ENCODE measurements around the gene DDX43.

The DDX43 gene

DNA sequence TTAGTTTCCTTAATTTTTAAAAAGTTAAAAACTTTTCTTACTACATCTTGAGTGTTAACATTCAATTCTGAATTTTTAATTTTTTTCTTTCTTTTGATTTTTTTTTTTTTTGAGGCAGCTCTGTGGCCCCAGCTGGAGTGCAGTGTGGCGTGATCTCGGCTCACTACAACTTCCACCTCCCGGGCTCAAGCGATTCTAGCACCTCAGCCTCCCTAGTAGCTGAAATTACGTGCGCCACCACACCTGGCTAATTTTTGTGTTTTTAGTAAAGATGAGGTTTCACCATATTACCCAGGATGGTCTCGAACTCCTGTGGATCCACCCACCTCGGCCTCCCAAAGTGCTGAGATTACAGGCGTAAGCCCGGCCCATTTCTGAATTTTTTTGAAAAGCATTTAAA, 1.2 kb downstream of the DDX43 start:
- ChIA-PET POLR2A (no interaction called here), CTCF (interaction anchor here (1.4 kb wide), 1 partner anchor 67 kb away, joined by 3 read pairs; no protein-coding TSS in a partner anchor)
- TF ChIP-seq, protein P1, sequence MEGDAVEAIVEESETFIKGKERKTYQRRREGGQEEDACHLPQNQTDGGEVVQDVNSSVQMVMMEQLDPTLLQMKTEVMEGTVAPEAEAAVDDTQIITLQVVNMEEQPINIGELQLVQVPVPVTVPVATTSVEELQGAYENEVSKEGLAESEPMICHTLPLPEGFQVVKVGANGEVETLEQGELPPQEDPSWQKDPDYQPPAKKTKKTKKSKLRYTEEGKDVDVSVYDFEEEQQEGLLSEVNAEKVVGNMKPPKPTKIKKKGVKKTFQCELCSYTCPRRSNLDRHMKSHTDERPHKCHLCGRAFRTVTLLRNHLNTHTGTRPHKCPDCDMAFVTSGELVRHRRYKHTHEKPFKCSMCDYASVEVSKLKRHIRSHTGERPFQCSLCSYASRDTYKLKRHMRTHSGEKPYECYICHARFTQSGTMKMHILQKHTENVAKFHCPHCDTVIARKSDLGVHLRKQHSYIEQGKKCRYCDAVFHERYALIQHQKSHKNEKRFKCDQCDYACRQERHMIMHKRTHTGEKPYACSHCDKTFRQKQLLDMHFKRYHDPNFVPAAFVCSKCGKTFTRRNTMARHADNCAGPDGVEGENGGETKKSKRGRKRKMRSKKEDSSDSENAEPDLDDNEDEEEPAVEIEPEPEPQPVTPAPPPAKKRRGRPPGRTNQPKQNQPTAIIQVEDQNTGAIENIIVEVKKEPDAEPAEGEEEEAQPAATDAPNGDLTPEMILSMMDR (IDR thresholded peaks at IDR 0.05; ENCODE audit: control extremely low read depth, extremely low read depth, low read depth, missing control alignments) = no peak
- no peak for DNase-seq (ENCODE audit: extremely low spot score)

DNA sequence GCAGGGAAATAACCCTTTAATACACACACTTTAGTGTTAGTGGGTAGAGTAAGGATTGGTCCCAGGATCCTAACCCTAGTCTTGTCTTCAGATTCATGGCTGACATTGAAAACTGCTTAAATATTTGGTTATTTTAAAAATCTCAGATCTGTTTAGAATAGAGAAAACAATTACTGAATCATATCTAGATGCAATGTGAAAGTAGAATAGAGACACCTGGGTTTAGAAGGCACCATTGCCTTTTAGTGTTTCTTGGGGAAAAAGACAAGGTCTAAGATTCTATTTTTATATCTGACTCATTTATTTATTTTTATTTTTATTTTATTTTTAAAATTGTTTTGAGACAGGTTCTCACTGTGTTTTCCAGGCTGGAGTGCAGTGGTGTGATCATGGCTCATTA, 6.0 kb downstream of the DDX43 start:
- ChIA-PET POLR2A (interaction anchor here (0.6 kb wide), 1 partner anchor 10 kb away, joined by 6 read pairs; no protein-coding TSS in a partner anchor), CTCF (interaction anchor here (1.1 to 1.5 kb wide), 2 partner anchors 10 to 106 kb away, joined by 3 to 4 read pairs; no protein-coding TSS in a partner anchor)
- TF ChIP-seq, protein P1 (IDR thresholded peaks at IDR 0.05; ENCODE audit: control extremely low read depth, extremely low read depth, low read depth, missing control alignments) = no peak

DNA sequence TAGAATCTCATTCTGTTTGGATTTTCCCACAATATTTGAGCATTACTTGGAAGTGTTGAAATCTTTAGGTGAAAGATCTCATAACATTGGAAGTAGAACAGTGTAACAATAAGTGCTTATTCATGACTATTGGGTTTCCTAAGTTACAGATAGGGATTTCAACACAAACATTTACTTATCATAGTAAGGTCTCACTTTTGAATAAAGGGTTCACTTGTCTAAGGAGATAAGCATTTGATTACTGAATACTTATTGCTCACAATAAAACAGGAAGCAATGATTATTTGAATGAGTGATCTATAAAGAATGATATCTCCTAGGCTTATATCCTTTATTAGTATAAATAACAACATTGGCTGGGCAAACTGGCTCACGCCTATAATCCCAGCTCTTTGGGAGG, 14.8 kb downstream of the DDX43 start:
- CTCF ChIA-PET = no interaction called here
- POLR2A ChIA-PET = interaction anchor here (0.6 kb wide), 1 partner anchor 30 kb away, joined by 8 read pairs; no protein-coding TSS in a partner anchor
- TF ChIP-seq, protein P1 (IDR thresholded peaks at IDR 0.05; ENCODE audit: control extremely low read depth, extremely low read depth, low read depth, missing control alignments) = no peak
- DNase-seq (ENCODE audit: extremely low spot score) = no peak

More for the DNA sequence above, 6.0 kb downstream of the DDX43 start:
- no peak for DNase-seq (ENCODE audit: extremely low spot score)

DNA sequence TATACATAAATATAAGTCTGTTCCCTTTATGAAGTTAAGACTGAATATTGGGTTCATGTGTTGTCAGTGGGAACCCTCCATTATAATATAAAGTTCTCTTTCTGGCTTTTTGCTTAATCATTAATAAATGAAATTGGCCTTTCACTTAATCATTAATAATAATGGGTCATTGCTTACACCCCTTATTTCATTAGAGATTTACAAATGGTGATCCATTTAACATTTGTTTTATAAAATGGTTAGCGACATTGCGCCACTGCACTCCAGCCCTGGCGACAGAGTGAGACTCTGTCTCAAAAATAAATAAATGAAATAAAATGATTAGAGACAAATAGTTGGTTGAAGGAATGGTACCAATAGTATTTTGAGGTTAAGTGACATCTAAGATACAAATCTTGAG, 18.5 kb downstream of the DDX43 start:
- POLR2A ChIA-PET = no interaction called here
- no peak for DNase-seq (ENCODE audit: extremely low spot score)
- TF ChIP-seq, protein P1 (IDR thresholded peaks at IDR 0.05; ENCODE audit: control extremely low read depth, extremely low read depth, low read depth, missing control alignments) = no peak
- CTCF ChIA-PET = no interaction called here

DNA sequence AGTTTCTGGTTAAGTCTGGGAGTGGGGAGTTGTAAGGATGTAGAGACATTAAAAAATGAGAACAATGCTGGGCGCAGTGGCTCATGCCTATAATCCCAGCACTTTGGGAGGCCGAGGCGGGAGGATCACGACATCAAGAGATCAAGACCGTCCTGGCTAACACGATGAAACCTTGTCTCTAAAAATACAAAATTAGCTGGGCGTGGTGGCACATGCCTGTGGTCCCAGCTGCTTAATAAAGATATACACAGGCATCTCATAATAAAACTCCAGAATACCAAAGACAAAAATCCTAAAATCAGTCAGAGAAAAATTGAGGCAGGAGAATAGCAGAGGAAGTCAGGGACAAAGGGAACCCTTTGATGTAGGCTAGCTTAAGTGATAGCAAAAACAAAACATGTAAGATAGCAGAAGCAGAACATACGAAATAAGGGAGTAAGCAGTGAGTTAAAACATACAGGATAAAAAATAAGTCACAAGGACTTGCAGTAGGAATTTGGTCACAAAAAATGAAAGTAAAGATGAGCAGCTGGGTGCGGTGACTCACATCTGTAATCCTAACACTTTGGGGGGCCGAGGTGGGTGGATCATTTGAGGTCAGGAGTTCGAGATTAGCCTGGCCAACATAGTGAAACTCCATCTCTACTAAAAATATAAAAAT, 23.6 kb downstream of the DDX43 start:
- DNase-seq (ENCODE audit: extremely low spot score) = no peak
- TF ChIP-seq, protein P1 (IDR thresholded peaks at IDR 0.05; ENCODE audit: control extremely low read depth, extremely low read depth, low read depth, missing control alignments) = no peak
- POLR2A ChIA-PET = no interaction called here
- CTCF ChIA-PET = interaction anchor here (1.0 to 1.6 kb wide), 2 partner anchors 20 to 29 kb away, joined by 3 read pairs; no protein-coding TSS in a partner anchor

DNA sequence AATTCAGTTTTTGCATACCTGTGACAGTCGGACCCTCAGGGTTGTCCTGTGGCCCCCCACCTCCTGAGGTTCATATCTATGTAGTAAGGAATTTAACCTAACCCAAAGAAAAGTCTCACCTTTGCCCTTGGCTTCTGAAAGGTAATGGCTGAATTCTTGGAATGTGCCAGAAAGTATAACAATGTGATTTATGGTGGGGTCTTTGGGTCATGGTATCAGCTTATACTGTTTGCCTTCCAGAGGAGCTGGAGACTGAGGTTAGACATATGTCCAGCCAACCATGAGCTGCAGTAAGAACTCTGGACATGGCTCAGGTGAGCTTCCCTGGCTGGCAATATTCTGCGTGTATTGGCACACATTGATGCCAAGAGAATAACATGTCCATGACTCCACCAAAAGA, 26.9 kb downstream of the DDX43 start:
- CTCF ChIA-PET = interaction anchor here (1.1 kb wide), 1 partner anchor 13 kb away, joined by 3 read pairs; no protein-coding TSS in a partner anchor
- no peak for DNase-seq (ENCODE audit: extremely low spot score)
- TF ChIP-seq, protein P1 (IDR thresholded peaks at IDR 0.05; ENCODE audit: control extremely low read depth, extremely low read depth, low read depth, missing control alignments) = no peak
- POLR2A ChIA-PET = no interaction called here
